ENCODE results near the gene CHRNA4.

The CHRNA4 gene

DNA sequence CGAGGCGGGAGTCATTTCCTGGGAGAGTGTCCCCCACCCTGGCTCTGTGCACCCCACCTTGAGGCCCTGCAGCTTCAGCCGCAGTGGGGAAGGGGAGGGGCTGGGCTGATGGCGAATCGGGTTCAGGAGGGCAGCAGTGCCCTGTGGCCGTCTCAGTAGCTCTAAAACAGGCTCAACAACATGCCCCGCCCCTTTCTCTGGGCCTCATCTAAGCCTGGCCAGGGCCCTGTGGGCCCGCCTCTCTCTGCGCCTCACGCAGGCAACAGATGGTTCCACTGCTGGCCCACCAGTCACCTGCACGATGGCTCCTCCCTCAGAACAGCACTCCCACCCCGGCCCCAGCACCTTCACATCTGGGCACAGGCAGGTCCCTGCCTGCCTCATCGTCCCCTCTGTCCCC lies 30.2 kb downstream of the CHRNA4 start:
- Histone ChIP-seq H3K4me2 (ENCODE audit: low read length) (no peak overlapping the region), H3K4me3 (ENCODE audit: low read length) (no peak overlapping the region), H3K4me1 (ENCODE audit: control insufficient read depth, insufficient read depth, low read length) (no peaks in the 10 kb centered on the region), H3K36me3 (ENCODE audit: insufficient read depth, low read length) (no peaks in the 10 kb centered on the region), H3K27me3 (ENCODE audit: control insufficient read depth, insufficient read depth, low read length) (peaks cover 14% of the 10 kb centered on the region), H3K9ac (ENCODE audit: low read depth, low read length) (no peak overlapping the region), H3K9me3 (replicated peaks; ENCODE audit: low read length) (peaks cover 7% of the 10 kb centered on the region)

GRCh38 chr20:63330084-63330760 lies 30.9 kb downstream of the CHRNA4 start:
- peaks cover 7% of the 10 kb centered on the region for H3K9me3 ChIP-seq (replicated peaks; ENCODE audit: low read length)
- peaks cover 11% of the 10 kb centered on the region for H3K27me3 ChIP-seq (ENCODE audit: control insufficient read depth, insufficient read depth, low read length)
- H3K36me3 ChIP-seq (ENCODE audit: insufficient read depth, low read length): no peaks in the 10 kb centered on the region
- no peak overlapping the region for H3K4me2 ChIP-seq (ENCODE audit: low read length)
- H3K4me1 ChIP-seq (ENCODE audit: control insufficient read depth, insufficient read depth, low read length): no peaks in the 10 kb centered on the region
- no peak overlapping the region for H3K9ac ChIP-seq (ENCODE audit: low read depth, low read length)
- H3K4me3 ChIP-seq (ENCODE audit: low read length): no peak overlapping the region

DNA sequence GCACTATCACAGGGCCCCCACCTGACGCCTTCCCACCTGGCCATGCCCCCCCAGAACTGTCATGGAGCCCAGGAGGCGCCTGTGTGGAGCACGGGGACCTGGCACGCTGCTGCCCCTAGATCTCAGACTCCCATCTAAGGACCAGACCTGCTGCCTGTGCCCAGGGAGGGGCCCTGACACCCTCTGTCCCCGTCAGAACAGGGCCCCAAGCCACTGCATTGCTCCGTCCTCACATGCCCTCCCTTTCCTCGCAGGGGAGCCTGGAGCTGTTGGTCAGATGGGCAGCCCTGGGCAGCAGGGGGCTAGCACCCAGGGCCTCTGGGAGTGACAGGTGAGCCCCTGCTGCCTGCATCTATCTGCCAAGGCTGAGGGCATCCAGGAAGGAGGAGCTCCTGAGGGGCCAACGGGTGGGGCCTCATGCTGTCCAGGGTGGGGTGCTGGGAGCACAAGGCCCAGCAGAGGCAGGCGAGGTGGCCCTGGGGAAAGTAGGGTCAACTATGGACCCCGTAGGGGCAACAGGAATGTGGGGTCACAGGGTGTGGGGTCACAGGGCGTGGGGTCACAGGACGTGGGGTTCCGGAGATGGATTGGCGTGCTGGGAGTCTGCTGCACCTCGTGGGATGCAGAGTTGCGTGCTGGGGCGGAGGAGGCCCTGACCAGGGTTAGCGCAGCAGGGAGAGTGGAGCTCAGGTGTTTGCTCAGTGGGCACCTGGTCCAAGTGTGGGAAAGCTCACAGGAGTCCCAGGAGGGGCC lies 31.6 kb downstream of the CHRNA4 start:
- Histone ChIP-seq H3K36me3 (ENCODE audit: insufficient read depth, low read length) (no peaks in the 10 kb centered on the region), H3K9me3 (replicated peaks; ENCODE audit: low read length) (peaks cover 7% of the 10 kb centered on the region), H3K4me3 (ENCODE audit: low read length) (no peak overlapping the region), H3K4me1 (ENCODE audit: control insufficient read depth, insufficient read depth, low read length) (no peaks in the 10 kb centered on the region), H3K4me2 (ENCODE audit: low read length) (no peak overlapping the region), H3K27me3 (ENCODE audit: control insufficient read depth, insufficient read depth, low read length) (peaks cover 11% of the 10 kb centered on the region), H3K9ac (ENCODE audit: low read depth, low read length) (no peak overlapping the region)

GRCh38 chr20:63328718-63329275 lies 32.4 kb downstream of the CHRNA4 start:
- Histone ChIP-seq H3K4me1 (ENCODE audit: control insufficient read depth, insufficient read depth, low read length) (no peaks in the 10 kb centered on the region), H3K36me3 (ENCODE audit: insufficient read depth, low read length) (no peaks in the 10 kb centered on the region), H3K4me3 (ENCODE audit: low read length) (no peak overlapping the region), H3K9ac (ENCODE audit: low read depth, low read length) (no peak overlapping the region), H3K9me3 (replicated peaks; ENCODE audit: low read length) (peaks cover 7% of the 10 kb centered on the region), H3K4me2 (ENCODE audit: low read length) (no peak overlapping the region), H3K27me3 (ENCODE audit: control insufficient read depth, insufficient read depth, low read length) (peaks cover 15% of the 10 kb centered on the region)

- Histone ChIP-seq H3K4me3 (ENCODE audit: low read length) (no peak overlapping the region), H3K4me2 (ENCODE audit: low read length) (no peak overlapping the region), H3K4me1 (ENCODE audit: control insufficient read depth, insufficient read depth, low read length) (no peaks in the 10 kb centered on the region), H3K36me3 (ENCODE audit: insufficient read depth, low read length) (no peaks in the 10 kb centered on the region), H3K9ac (ENCODE audit: low read depth, low read length) (no peak overlapping the region), H3K27me3 (ENCODE audit: control insufficient read depth, insufficient read depth, low read length) (peaks cover 20% of the 10 kb centered on the region), H3K9me3 (replicated peaks; ENCODE audit: low read length) (peaks cover 7% of the 10 kb centered on the region)
These were observed 33.0 kb downstream of the CHRNA4 start for GRCh38 chr20:63328026-63328700.

- peaks cover 6% of the 10 kb centered on the region for H3K9me3 ChIP-seq (replicated peaks; ENCODE audit: low read length)
- peaks cover 29% of the 10 kb centered on the region for H3K27me3 ChIP-seq (ENCODE audit: control insufficient read depth, insufficient read depth, low read length)
- H3K4me3 ChIP-seq (ENCODE audit: low read length): no peak overlapping the region
- H3K9ac ChIP-seq (ENCODE audit: low read depth, low read length): no peak overlapping the region
- no peaks in the 10 kb centered on the region for H3K36me3 ChIP-seq (ENCODE audit: insufficient read depth, low read length)
- H3K4me2 ChIP-seq (ENCODE audit: low read length): no peak overlapping the region
- no peaks in the 10 kb centered on the region for H3K4me1 ChIP-seq (ENCODE audit: control insufficient read depth, insufficient read depth, low read length)
These were observed 33.9 kb downstream of the CHRNA4 start for GRCh38 chr20:63327231-63327745.

- Histone ChIP-seq H3K9ac (ENCODE audit: low read depth, low read length) (no peak overlapping the region), H3K4me1 (ENCODE audit: control insufficient read depth, insufficient read depth, low read length) (no peaks in the 10 kb centered on the region), H3K9me3 (replicated peaks; ENCODE audit: low read length) (no peaks in the 10 kb centered on the region), H3K4me3 (ENCODE audit: low read length) (no peak overlapping the region), H3K4me2 (ENCODE audit: low read length) (no peak overlapping the region), H3K36me3 (ENCODE audit: insufficient read depth, low read length) (no peaks in the 10 kb centered on the region), H3K27me3 (ENCODE audit: control insufficient read depth, insufficient read depth, low read length) (peaks cover 27% of the 10 kb centered on the region)
These were observed 34.6 kb downstream of the CHRNA4 start for GRCh38 chr20:63326314-63327230.

DNA sequence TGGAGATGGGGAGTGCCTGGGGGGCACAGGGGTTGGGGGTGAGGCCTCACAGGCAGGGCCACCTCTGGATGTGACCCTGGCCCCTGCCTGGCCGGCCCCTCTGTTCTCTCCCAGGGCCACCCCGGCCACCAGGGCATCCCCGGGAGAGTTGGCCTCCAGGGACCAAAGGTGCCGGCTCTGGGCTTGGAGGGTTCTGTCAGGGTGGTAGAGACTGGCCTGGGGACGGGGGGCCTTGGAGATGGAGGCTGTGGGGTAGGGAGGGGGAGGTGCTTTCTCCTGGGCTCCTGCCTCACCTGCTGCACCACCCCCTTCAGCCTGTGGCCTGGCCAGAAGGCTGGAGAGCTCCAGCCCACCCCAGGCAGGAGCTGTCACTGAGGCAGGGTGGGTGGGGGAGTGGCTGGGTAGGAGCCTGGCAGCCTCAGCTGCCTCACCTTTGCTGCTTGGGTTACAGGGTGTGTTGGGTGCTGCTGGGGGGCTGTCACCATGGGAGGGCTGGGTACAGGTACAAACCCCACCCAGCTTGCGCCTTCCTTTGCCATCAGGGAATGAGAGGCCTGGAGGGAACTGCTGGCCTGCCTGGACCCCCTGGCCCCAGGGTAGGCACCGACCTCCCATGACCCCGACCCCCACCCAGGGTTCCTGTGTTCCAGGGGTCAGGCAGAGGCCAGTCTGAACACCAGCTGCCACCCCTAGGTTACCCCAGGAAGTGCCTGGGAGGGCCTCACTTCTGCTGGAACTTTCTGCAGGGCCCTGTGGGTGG lies 35.4 kb downstream of the CHRNA4 start:
- Histone ChIP-seq H3K9me3 (replicated peaks; ENCODE audit: low read length) (no peaks in the 10 kb centered on the region), H3K4me3 (ENCODE audit: low read length) (no peak overlapping the region), H3K9ac (ENCODE audit: low read depth, low read length) (no peak overlapping the region), H3K27me3 (ENCODE audit: control insufficient read depth, insufficient read depth, low read length) (peaks cover 27% of the 10 kb centered on the region), H3K4me2 (ENCODE audit: low read length) (no peak overlapping the region), H3K36me3 (ENCODE audit: insufficient read depth, low read length) (no peaks in the 10 kb centered on the region), H3K4me1 (ENCODE audit: control insufficient read depth, insufficient read depth, low read length) (no peaks in the 10 kb centered on the region)

GRCh38 chr20:63325021-63325471 lies 36.1 kb downstream of the CHRNA4 start:
- Histone ChIP-seq H3K9ac (ENCODE audit: low read depth, low read length) (no peak overlapping the region), H3K9me3 (replicated peaks; ENCODE audit: low read length) (no peaks in the 10 kb centered on the region), H3K4me1 (ENCODE audit: control insufficient read depth, insufficient read depth, low read length) (no peaks in the 10 kb centered on the region), H3K36me3 (ENCODE audit: insufficient read depth, low read length) (no peaks in the 10 kb centered on the region), H3K4me2 (ENCODE audit: low read length) (no peak overlapping the region), H3K27me3 (ENCODE audit: control insufficient read depth, insufficient read depth, low read length) (peaks cover 24% of the 10 kb centered on the region), H3K4me3 (ENCODE audit: low read length) (no peak overlapping the region)

DNA sequence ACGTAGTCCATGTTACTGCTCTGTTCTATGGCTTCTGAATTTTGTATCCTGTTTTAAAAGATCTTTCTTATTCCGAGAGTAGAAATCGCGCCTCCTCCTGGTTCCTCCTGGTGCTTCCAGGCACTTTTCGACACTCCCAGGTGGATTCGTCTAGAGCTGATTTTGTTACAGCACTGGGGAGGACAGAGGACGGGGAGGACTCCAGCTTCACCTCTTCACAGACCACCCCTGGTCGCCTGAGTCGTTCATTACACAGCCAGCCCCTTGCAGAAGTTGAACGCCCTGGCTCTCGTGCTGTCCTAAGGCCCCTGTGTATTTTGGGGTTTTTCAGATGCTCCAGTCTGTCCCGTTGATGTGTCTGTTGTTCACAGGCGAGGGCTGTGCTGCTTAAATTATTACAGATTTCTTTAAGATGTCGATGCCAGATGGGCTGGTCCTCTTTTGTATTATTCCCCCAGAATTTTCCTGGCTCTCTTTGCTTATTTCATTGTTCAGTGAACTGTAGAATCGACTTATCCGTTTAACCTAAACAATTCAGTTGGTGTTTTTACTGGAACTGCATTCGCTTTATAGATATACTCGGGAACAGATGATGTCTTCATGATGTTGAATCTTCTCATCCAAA lies 37.7 kb downstream of the CHRNA4 start:
- H3K27me3 ChIP-seq (ENCODE audit: control insufficient read depth, insufficient read depth, low read length): peaks cover 23% of the 10 kb centered on the region
- no peak overlapping the region for H3K9ac ChIP-seq (ENCODE audit: low read depth, low read length)

More for the DNA sequence above, 37.7 kb downstream of the CHRNA4 start:
- H3K4me3 ChIP-seq (ENCODE audit: low read length): no peak overlapping the region
- no peaks in the 10 kb centered on the region for H3K36me3 ChIP-seq (ENCODE audit: insufficient read depth, low read length)
- H3K4me1 ChIP-seq (ENCODE audit: control insufficient read depth, insufficient read depth, low read length): no peaks in the 10 kb centered on the region
- no peak overlapping the region for H3K4me2 ChIP-seq (ENCODE audit: low read length)
- H3K9me3 ChIP-seq (replicated peaks; ENCODE audit: low read length): no peaks in the 10 kb centered on the region

Data from skeletal muscle satellite cell (primary cell).